Right lobe of liver (tissue), 6 donors: ENCODE measurements around the gene SHISA9. TPM values are rescaled to one million over a fixed set of nuclear protein-coding genes. Genes with fewer than 3 reads are reported as not detected.

Experiments used
- ATAC-seq, 4 donors: fragments of 200-7000 bp; cut with Tn5 transposase; one replicate each; pipeline ENCODE4 v1.9.1; 2020; ENCODE audit warnings: mild to moderate bottlenecking in 4 of 4, moderate library complexity in 4 of 4
- DNase-seq, 3 donors: peaks; one replicate each; pipeline ENCODE4 v3.0.0-alpha.2; 2020
- H3K27ac ChIP-seq, 3 donors: fragments of 200-600 bp; one replicate each; pipeline ENCODE4 v1.8.0; 2022
- H3K27me3 ChIP-seq, 2 donors: fragments of 200-600 bp; one replicate each; pipeline ENCODE4 v1.8.0; 2022
- H3K36me3 ChIP-seq, 4 donors: fragments of 200-600 bp; sonication (generic) in 1 of 4; one replicate each; pipeline versions ENCODE4 v1.5.1 to v1.8.0; 2017 to 2022; ENCODE audit warnings: control low read depth in 1 of 4
- H3K4me1 ChIP-seq, 4 donors: fragments of 200-600 bp; sonication (generic) in 1 of 4; one replicate each; pipeline versions ENCODE4 v1.5.1 to v1.8.0; 2017 to 2022; ENCODE audit warnings: control low read depth in 1 of 4
- H3K4me3 ChIP-seq, 3 donors: fragments of 200-600 bp; one replicate each; pipeline ENCODE4 v1.8.0; 2022
- H3K9me3 ChIP-seq, 4 donors: fragments of 200-600 bp; sonication (generic) in 1 of 4; one replicate each; pipeline versions ENCODE4 v1.5.1 to v1.8.0; 2017 to 2022; ENCODE audit warnings: control low read depth in 1 of 4
- CTCF ChIP-seq, 4 donors: fragments of 200-600 bp in 3 of 4; fragments of 450-650 bp in 1 of 4; IDR thresholded peaks; one replicate each; pipeline versions ENCODE4 v1.5.1 to v1.8.0; 2016 to 2022; ENCODE audit warnings: antibody characterized with exemption in 4 of 4, mild to moderate bottlenecking in 2 of 4
- POLR2A ChIP-seq: fragments of 450-650 bp; IDR thresholded peaks from one replicate; pipeline ENCODE4 v1.6.1; 2017; ENCODE audit warnings: antibody characterized with exemption, mild to moderate bottlenecking
- WGBS: methylation state at CpG from one replicate; pipeline ENCODE4 v1.1.6; 2018; ENCODE audit warnings: low coverage, low lambda C conversion rate; ENCODE audit not compliant: insufficient coverage; ENCODE audit errors: missing lambda C conversion rate; 5-methylcytosine and 5-hydroxymethylcytosine counted together
- intact Hi-C, 2 donors: fragments of 100-400 bp; cut with DNase I; formaldehyde crosslinking; loops; one replicate each; pipeline versions ENCODE4 v1.11.2 to v1.14.1; 2022
- total RNA-seq, 6 experiments: library from RNA; depleted of rRNA in 2 of 6; stranded (reverse); fragments of >200 nt in 2 of 6; fragmentation: NEBNext Ultra II Directional in 3 of 6; extraction: Animal tissue kit (Norgen Biotek cat#: 25700) in 3 of 6; gene quantifications; one replicate each; pipeline versions ENCODE4 v1.1.0 to v1.2.4, GENCODE V29; 2016 to 2023
- donor health status: DM: no; HTN: yes; CAD: no.
- donor health status: DM: no; HTN: no; CAD: no.
- donor health status: DM: no; HTN: no; CAD: no.
- donor health status: DM: no; HTN: yes; CAD: no.
- donor health status: DM: no; HTN: yes; CAD: no.

SHISA9 gene
- total RNA-seq, 6 experiments from 2014 or later: 0.02 to 0.06 TPM; not detected in 4

- H3K4me1 ChIP-seq: no peaks in the 10 kb centered on the region
- intact Hi-C loops: no loop called here
- H3K4me3 ChIP-seq: no peak overlapping the region
- no peak overlapping the region for H3K27ac ChIP-seq
- H3K27me3 ChIP-seq: no peaks in the 10 kb centered on the region
- TF ChIP-seq POLR2A: no peak
- TF ChIP-seq CTCF (IDR thresholded peaks at IDR 0.05): no peak
- DNase-seq (no peak), ATAC-seq (no peak)
- no peaks in the 10 kb centered on the region for H3K36me3 ChIP-seq
- no peaks in the 10 kb centered on the region for H3K9me3 ChIP-seq
- WGBS: 40% methylated on average over 1 of the region's 6 CpGs
Observed at GRCh38 chr16:13013043-13013442, 111.6 kb downstream of the SHISA9 start.

GRCh38 chr16:13014476-13014875 lies 113.1 kb downstream of the SHISA9 start:
- intact Hi-C loops: no loop called here
- no peaks in the 10 kb centered on the region for H3K9me3 ChIP-seq
- WGBS: 6% methylated on average over 2 of the region's 2 CpGs
- ATAC-seq: no peak
- no peak overlapping the region for H3K4me3 ChIP-seq
- no peak for DNase-seq
- H3K4me1 ChIP-seq: no peaks in the 10 kb centered on the region
- no peak overlapping the region for H3K27ac ChIP-seq
- H3K36me3 ChIP-seq: no peaks in the 10 kb centered on the region
- no peaks in the 10 kb centered on the region for H3K27me3 ChIP-seq
- TF ChIP-seq POLR2A (no peak), CTCF (IDR thresholded peaks at IDR 0.05) (no peak)

GRCh38 chr16:13018026-13018425 lies 116.6 kb downstream of the SHISA9 start:
- Histone ChIP-seq H3K27me3 (no peaks in the 10 kb centered on the region), H3K36me3 (no peaks in the 10 kb centered on the region), H3K27ac (no peak overlapping the region), H3K4me1 (no peaks in the 10 kb centered on the region), H3K4me3 (no peak overlapping the region), H3K9me3 (no peaks in the 10 kb centered on the region)
- DNase-seq: no peak
- ATAC-seq: no peak
- intact Hi-C loops: no loop called here
- TF ChIP-seq CTCF (IDR thresholded peaks at IDR 0.05) (no peak), POLR2A (no peak)
- 68% methylated on average over 5 of the region's 5 CpGs for WGBS

- Histone ChIP-seq H3K27me3 (no peaks in the 10 kb centered on the region), H3K4me1 (no peaks in the 10 kb centered on the region), H3K9me3 (no peaks in the 10 kb centered on the region), H3K4me3 (no peak overlapping the region), H3K36me3 (no peaks in the 10 kb centered on the region), H3K27ac (no peak overlapping the region)
- intact Hi-C loops: no loop called here
- TF ChIP-seq CTCF (IDR thresholded peaks at IDR 0.05): no peak
- DNase-seq (no peak), ATAC-seq (no peak)
- 67% methylated on average over 7 of the region's 7 CpGs for WGBS
Observed at GRCh38 chr16:13021996-13022395, 120.6 kb downstream of the SHISA9 start.

GRCh38 chr16:13029786-13030185 lies 128.4 kb downstream of the SHISA9 start:
- H3K4me1 ChIP-seq: no peaks in the 10 kb centered on the region
- intact Hi-C loops: loop anchor here in 1 of 2 donors (10.0 kb wide), 1 partner anchor 55 kb away; no protein-coding TSS in a partner anchor
- 56% methylated on average over 5 of the region's 5 CpGs for WGBS

More at GRCh38 chr16:13029786-13030185, 128.4 kb downstream of the SHISA9 start:
- no peak overlapping the region for H3K4me3 ChIP-seq
- H3K27me3 ChIP-seq: no peaks in the 10 kb centered on the region
- no peak for DNase-seq
- no peak for ATAC-seq
- no peaks in the 10 kb centered on the region for H3K36me3 ChIP-seq
- H3K27ac ChIP-seq: no peak overlapping the region
- TF ChIP-seq POLR2A: no peak
- no peak for TF ChIP-seq CTCF (IDR thresholded peaks at IDR 0.05)
- no peaks in the 10 kb centered on the region for H3K9me3 ChIP-seq
